ENCODE results near the gene PBX3.

Gene PBX3

GRCh38 chr9:125701351-125701750, 45.8 kb upstream of the PBX3 start:
- H3K9ac ChIP-seq (ENCODE audit: low read depth, low read length, poor library complexity, severe bottlenecking) = no peak overlapping the region
- H3K36me3 ChIP-seq (ENCODE audit: insufficient read depth, low read length) = no peaks in the 10 kb centered on the region
- H3K9me3 ChIP-seq (ENCODE audit: insufficient read depth, low read depth, low read length) = no peaks in the 10 kb centered on the region
- peaks cover 3% of the 10 kb centered on the region for H3F3A ChIP-seq (ENCODE audit: low read depth)
- H3K27me3 ChIP-seq (ENCODE audit: insufficient read depth, low read length, poor library complexity, severe bottlenecking) = no peaks in the 10 kb centered on the region
- TF ChIP-seq EZH2phosphoT487 (IDR thresholded peaks at IDR 0.05; ENCODE audit: borderline replicate concordance) (no peak), CTCF (conservative IDR thresholded peaks at IDR 0.05; ENCODE audit: low read length) (no peak)
- no peaks in the 10 kb centered on the region for H3K9me2 ChIP-seq (replicated peaks; ENCODE audit: low read depth, low read length)
- peaks cover 82% of the 10 kb centered on the region for H3K79me2 ChIP-seq (ENCODE audit: insufficient read depth, low read length)
- H3K4me1 ChIP-seq (ENCODE audit: insufficient read depth, low read length, poor library complexity, severe bottlenecking) = peaks cover 39% of the 10 kb centered on the region
- H2AFZ ChIP-seq (ENCODE audit: low read length) = no peak overlapping the region
- peak overlapping the region; percentile 47 for H3K4me2 ChIP-seq (ENCODE audit: low read depth, low read length, poor library complexity, severe bottlenecking)
- H3K4me3 ChIP-seq (ENCODE audit: low read length, poor library complexity, severe bottlenecking) = no peak overlapping the region
- peaks cover 10% of the 10 kb centered on the region for H4K20me1 ChIP-seq (ENCODE audit: insufficient read depth, low read length, poor library complexity, severe bottlenecking)

- H3F3A ChIP-seq (ENCODE audit: low read depth) = peaks cover 3% of the 10 kb centered on the region; the same call in 1 of the 2 replicates
- H2AFZ ChIP-seq (ENCODE audit: low read length) = no peak overlapping the region
- H3K9me3 ChIP-seq (ENCODE audit: insufficient read depth, low read depth, low read length) = no peaks in the 10 kb centered on the region
- no peak overlapping the region for H3K4me3 ChIP-seq (ENCODE audit: low read length, poor library complexity, severe bottlenecking)
- H3K9me2 ChIP-seq (replicated peaks; ENCODE audit: low read depth, low read length) = no peaks in the 10 kb centered on the region
- no peaks in the 10 kb centered on the region for H3K27me3 ChIP-seq (ENCODE audit: insufficient read depth, low read length, poor library complexity, severe bottlenecking)
- TF ChIP-seq CTCF (conservative IDR thresholded peaks at IDR 0.05; ENCODE audit: low read length) = no peak
- no peak for TF ChIP-seq EZH2phosphoT487 (IDR thresholded peaks at IDR 0.05; ENCODE audit: borderline replicate concordance)
- peaks cover 14% of the 10 kb centered on the region for H4K20me1 ChIP-seq (ENCODE audit: insufficient read depth, low read length, poor library complexity, severe bottlenecking)
- H3K4me1 ChIP-seq (ENCODE audit: insufficient read depth, low read length, poor library complexity, severe bottlenecking) = peaks cover 46% of the 10 kb centered on the region
- H3K36me3 ChIP-seq (ENCODE audit: insufficient read depth, low read length) = no peaks in the 10 kb centered on the region
- H3K9ac ChIP-seq (ENCODE audit: low read depth, low read length, poor library complexity, severe bottlenecking) = no peak overlapping the region
- peaks cover 73% of the 10 kb centered on the region for H3K79me2 ChIP-seq (ENCODE audit: insufficient read depth, low read length)
- H3K4me2 ChIP-seq (ENCODE audit: low read depth, low read length, poor library complexity, severe bottlenecking) = peak overlapping the region; percentile 97
Observed at GRCh38 chr9:125703662-125704061, 43.5 kb upstream of the PBX3 start.

DNA sequence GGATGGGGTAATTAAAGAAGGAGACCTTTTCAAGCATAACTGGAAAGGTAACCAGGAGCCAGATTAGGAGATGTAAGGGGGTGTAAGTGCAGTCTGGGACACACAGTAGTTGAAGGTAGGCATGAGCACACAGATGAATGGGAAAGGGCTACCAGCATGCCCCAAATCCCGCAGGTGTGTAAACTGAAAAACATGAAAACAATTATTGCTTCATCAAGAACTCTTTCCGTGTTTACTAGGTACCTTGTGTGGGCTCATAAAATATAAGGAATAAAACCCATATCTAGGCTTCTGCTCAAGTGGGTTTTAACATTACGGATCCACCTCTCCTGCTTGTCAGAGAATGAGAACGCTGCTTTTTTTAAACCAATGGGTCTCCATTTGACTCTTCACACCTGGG, 41.3 kb upstream of the PBX3 start:
- Histone ChIP-seq H3K9me3 (ENCODE audit: insufficient read depth, low read depth, low read length) (no peaks in the 10 kb centered on the region), H3K4me1 (ENCODE audit: insufficient read depth, low read length, poor library complexity, severe bottlenecking) (peaks cover 44% of the 10 kb centered on the region), H3K9ac (ENCODE audit: low read depth, low read length, poor library complexity, severe bottlenecking) (peak overlapping the region; percentile 81), H3K4me2 (ENCODE audit: low read depth, low read length, poor library complexity, severe bottlenecking) (peak overlapping the region; percentile 97), H2AFZ (ENCODE audit: low read length) (no peak overlapping the region), H3K9me2 (replicated peaks; ENCODE audit: low read depth, low read length) (no peaks in the 10 kb centered on the region), H4K20me1 (ENCODE audit: insufficient read depth, low read length, poor library complexity, severe bottlenecking) (peaks cover 11% of the 10 kb centered on the region), H3K79me2 (ENCODE audit: insufficient read depth, low read length) (peaks cover 55% of the 10 kb centered on the region), H3K27me3 (ENCODE audit: insufficient read depth, low read length, poor library complexity, severe bottlenecking) (no peaks in the 10 kb centered on the region), H3K36me3 (ENCODE audit: insufficient read depth, low read length) (no peaks in the 10 kb centered on the region), H3F3A (ENCODE audit: low read depth) (peaks cover 3% of the 10 kb centered on the region; the same call in 1 of the 2 replicates), H3K4me3 (ENCODE audit: low read length, poor library complexity, severe bottlenecking) (peak overlapping the region; percentile 97)
- TF ChIP-seq EZH2phosphoT487 (IDR thresholded peaks at IDR 0.05; ENCODE audit: borderline replicate concordance) = no peak
- TF ChIP-seq CTCF (conservative IDR thresholded peaks at IDR 0.05; ENCODE audit: low read length) = no peak
